T-helper 22 cell (primary cell): ENCODE measurements around the gene MTMR12.
"Not testable (repeated sequence)": the region's sequence is repeated elsewhere in the genome, so short reads cannot be mapped to it uniquely, and the experiment has no call there.

ENCODE experiments used
- DNase-seq: peaks from one replicate; pipeline ENCODE4 v3.0.0-alpha.2; 2020; ENCODE audit warnings: low read depth

The MTMR12 gene

GRCh38 chr5:32232441-32233219 is 80.1 kb downstream of the MTMR12 start:
- peak; percentile 21 for DNase-seq

DNA sequence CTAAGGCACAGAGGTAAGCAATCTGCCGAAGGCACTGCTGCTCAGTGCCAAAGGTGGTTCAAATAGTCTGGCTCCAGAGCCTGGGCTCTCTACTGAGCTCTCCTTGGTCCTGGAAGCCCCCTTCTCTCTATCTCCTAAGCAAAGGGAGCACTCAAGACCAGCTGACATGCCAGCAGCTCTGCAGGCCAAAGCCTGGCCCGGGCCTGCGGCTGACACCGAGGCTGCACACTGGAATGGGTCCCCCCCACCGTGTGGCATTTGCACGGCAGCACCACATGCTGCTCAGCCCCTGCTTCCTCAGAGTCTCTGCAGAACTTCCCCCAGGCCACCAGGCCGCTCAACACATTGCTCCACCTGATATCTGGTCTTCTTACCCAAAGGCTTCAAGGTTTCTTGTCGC is 80.8 kb downstream of the MTMR12 start:
- no peak for DNase-seq

DNA sequence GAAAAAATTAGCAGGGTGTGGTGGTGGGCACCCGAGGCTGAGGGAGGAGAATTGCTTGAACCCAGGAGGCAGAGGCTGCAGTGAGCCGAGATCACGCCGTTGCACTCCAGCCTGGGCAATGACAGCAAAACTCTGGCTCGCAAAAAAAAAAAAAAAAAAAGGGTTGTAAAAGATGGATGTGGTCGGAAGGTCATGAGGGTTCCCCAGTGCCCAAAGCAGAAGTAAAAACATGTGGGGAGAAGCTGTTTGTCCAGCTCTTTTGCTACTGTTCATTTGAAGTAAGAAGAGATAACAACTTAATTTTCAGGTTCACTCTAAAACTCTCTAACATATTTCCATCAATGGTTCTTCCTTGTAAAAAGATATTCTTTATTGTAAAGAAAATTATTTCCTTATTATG is 81.5 kb downstream of the MTMR12 start:
- no peak for DNase-seq

- DNase-seq = no peak
These were observed 82.2 kb downstream of the MTMR12 start for GRCh38 chr5:32230356-32231099.

DNA sequence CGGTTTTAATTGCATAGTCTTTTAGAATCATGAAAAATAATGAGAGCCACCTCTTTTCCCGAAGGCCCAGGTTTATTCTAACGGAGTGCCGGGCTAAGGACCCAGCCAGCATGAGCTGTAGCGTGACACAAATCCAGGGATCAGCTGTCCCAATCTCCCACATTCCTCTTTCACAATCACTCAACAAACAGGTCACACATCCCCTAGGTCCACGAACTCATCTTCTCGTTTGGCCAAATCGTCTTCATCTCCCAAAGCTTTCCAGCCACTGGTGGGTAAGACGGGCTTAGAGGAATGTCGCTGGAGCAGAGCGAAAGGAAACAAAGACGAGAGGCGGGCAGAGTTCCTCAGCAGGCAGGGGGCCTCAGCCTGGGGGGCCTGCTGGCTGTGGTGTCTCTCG is 83.2 kb downstream of the MTMR12 start:
- DNase-seq = no peak

DNA sequence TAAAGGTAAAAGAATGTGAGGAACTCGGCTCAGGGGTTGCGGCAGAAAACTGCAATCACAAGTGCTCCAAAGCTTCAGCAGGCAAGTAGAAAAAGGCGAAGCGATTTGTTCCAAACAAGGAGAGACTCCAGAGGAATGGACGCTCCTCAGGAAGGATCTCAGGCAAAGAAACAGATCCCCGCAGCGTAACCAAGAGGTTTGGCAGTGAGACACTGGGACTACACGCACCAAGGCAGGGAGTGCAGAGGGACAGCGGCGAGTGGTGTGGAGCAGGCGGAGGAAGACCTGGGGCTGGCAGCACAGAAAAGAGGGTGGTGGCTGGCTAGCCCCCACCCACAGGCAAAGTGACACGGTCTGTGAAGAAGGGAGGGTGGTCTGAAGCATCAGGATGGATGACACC is 83.9 kb downstream of the MTMR12 start:
- no peak for DNase-seq

DNA sequence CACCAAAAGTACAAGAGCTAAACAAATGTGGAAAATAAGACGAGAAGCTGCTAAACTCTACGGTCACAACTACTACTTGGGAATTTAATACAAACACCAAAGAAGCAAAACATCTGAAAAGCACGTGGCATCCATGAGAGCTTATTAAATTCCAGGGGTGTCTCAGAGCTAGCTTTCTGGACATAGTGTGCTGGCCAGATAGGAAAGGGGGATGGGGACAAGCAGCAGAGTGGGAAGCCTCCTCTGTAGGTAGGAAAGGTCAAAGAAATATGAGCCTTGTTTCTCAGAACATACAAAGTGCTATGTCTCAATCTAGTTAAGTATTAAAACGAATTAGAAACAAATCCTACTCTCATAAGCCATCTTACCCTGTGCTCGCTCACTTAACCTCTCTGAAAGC is 87.3 kb downstream of the MTMR12 start:
- no peak for DNase-seq

DNA sequence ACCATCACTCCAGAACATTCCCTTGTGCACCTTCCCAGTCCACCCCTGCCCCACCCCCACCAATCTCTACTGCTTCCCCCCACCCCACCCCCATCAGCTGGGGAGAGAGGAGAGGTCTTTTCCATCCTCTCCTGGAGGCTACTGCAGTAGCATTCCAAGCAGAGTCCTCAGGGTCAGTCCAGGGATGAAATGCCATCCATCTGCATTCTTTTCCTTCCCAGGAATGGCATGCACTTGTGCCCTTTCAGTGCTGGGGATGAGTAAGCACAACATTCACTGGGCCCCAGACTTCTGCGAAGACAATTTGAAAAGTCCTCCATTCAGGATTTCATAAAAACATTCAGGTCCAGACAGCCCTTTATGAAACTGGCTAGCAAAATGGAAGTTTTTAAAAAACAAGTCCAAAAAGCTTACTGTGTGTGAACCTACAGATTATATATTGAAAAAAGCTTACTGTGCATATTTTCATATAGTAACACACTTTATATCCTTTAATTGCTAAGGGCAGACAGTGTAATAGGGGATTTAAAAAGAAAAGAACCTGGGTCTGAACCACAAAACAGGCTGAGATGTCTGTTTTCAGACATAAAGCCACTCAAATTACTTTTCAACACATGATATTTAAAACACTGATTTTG is 88.6 kb downstream of the MTMR12 start:
- no peak for DNase-seq

GRCh38 chr5:32222723-32223470 is 89.8 kb downstream of the MTMR12 start:
- DNase-seq = no peak

GRCh38 chr5:32217886-32218396 is 94.8 kb downstream of the MTMR12 start:
- no peak for DNase-seq

GRCh38 chr5:32214344-32214743 is 98.4 kb downstream of the MTMR12 start:
- not testable (repeated sequence) for DNase-seq

GRCh38 chr5:32210151-32210550 is 102.6 kb downstream of the MTMR12 start:
- no peak for DNase-seq

- not testable (repeated sequence) for DNase-seq
These were observed 103.9 kb downstream of the MTMR12 start for GRCh38 chr5:32208837-32209236.

DNA sequence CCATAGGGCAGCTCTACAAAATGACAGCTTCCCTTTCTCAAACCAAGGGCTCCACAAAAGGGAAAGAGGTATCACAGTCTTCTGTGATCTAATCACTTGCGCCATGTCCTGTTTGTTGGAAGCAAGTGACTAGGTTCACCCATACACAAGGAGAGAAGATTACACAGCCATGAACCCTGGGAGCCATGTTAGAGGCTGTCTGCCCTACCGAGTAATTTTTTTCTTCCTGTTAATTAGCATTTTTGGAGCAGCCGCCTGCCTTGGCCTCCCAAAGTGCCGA is 105.4 kb downstream of the MTMR12 start:
- DNase-seq = no peak

DNA sequence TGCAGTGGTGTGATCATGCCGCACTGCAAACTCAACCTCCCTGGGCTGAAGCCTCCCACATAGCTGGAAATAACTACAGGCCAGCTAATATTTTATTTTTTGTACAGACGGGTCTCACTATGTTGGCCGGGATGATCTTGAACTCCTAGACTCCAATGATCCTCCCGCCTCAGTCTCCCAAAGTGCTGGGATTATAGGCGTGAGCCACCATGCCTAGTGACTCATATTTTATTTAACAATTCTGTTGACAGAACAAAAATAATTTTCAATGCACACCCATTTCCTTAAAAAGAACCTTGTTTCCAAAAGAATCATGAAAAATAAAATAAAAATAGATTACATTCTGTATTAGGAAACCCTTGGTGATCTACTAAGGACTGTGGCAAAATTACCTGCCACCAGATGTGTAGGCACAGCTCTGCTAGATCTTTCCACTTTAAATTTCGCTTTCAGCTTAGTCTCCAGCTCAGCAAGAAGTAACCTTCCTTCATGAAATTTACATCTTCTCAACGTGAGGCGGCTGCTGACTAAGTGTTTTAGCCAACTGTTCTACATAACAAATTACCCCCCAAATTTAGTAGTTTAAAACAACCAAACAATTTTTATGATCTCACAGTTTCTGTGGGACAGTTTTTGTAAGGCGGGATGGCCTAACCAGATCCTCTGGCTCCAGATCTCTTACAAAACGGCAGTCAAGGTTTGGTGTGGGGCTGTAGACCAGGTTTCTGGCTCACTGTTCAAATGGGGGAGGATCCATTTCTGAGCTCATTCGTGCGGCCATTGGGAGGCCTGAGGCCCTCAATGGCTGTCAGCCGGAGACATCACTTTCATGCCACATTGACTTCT is 106.0 kb downstream of the MTMR12 start:
- no peak for DNase-seq

DNA sequence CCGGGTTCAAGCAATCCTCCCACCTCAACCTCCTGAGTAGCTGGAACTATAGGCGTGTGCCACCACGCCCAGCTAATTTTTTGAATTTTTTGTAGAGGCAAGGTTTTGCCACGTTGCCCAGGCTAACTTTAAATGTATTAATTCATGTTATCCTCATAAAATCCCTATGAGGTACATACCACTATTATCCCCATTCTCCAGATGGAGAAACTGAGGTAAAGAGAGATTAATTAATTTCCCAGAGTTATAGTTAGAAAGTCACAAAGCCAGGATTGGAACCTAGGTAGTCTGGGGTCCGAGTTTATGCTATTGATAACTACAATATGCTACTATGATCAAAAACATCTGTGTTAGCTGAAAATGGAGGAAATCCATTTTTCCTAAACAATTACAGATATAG is 106.7 kb downstream of the MTMR12 start:
- no peak for DNase-seq

GRCh38 chr5:32202394-32202793 is 110.3 kb downstream of the MTMR12 start:
- DNase-seq = no peak

DNA sequence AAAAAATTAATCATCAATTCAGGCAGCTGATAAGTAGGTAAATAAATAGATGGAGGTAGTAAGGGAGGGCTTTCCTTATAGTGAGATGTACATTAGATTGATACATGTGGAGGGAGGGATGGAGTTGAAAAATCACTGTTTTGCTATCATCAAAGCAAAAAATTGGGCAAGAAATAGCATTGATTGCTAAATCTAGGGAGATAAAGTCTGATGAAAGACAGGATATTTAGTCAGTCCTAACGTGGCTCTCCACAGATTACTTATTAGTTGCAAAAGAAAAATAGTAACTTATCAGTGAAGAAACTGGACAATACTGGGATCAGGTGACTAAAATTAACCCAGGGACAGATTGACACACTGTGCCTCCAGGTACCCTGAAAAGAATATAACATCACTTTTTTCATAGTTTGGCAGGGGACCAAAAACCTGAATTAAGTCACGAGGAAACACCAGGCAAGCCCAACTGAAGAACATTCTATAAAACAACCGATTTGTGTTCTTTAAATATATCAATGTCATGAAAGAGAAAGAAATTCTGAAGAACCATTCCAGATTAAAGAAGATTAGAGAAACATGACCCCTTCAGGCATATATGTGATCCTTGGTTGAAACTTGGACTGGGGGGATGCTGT is 111.5 kb downstream of the MTMR12 start:
- DNase-seq = no peak

GRCh38 chr5:32197032-32197431 is 115.7 kb downstream of the MTMR12 start:
- DNase-seq = no peak

DNA sequence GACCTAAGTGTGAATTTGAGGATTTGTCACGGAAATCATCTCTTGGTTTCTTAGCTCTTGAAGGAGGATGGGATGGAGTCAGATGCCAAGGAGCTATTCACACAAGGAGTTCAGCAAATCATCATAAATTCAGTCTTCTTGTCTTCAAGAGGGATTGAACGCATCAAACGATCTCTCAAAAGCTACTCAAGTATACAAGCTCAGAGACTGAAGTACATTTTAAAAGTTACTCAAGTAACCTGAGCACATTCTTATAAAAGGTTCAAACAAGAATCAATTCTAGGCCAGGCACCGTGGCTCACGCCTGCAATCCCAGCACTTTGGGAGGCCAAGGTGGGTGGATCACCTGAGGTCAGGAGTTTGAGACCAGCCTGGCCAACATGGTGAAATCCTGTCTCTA is 117.5 kb downstream of the MTMR12 start:
- no peak for DNase-seq

DNA sequence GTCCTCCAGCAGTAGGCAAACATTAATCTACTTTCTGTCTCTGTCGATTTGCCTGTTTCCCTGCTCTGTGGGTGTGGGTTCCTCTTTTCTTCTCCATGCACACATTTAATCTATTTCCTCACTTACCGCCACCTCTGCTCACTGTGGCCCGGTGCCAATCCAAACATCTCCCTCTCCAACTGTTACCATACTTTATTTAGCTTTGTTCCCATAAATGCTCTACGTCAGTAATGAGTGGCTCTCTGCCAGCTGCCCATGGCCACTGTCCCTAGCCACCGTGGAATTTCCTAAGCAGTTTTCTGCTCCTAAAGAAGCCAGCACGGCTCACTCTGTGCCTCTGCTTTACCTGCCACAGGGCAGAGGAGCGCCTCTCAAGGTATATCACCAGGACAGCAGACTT is 119.1 kb downstream of the MTMR12 start:
- no peak for DNase-seq
